Mesendoderm (in vitro differentiated cells): ENCODE results near the gene LOXL3.

Experiments used
- DNase-seq: peaks from one replicate; pipeline ENCODE4 v3.0.0; 2013
- H2AK5ac ChIP-seq: 2 replicates; pipeline ENCODE4 v1.6.1; 2013; ENCODE audit warnings: low read length, inconsistent platforms
- H2BK120ac ChIP-seq: 2 replicates; pipeline ENCODE4 v1.6.1; 2013; ENCODE audit warnings: low read depth, mild to moderate bottlenecking, low read length, moderate library complexity, mixed read lengths
- H2BK15ac ChIP-seq: replicated peaks from 2 replicates; pipeline ENCODE4 v1.6.1; 2013; ENCODE audit warnings: low read depth, mild to moderate bottlenecking, moderate library complexity
- H2BK5ac ChIP-seq: 2 replicates; pipeline ENCODE4 v1.6.1; 2013; ENCODE audit warnings: low read length, inconsistent platforms
- H3K18ac ChIP-seq: 2 replicates; pipeline ENCODE4 v1.6.1; 2013; ENCODE audit warnings: mild to moderate bottlenecking, low read length, mixed read lengths
- H3K23ac ChIP-seq: one replicate; pipeline ENCODE4 v1.6.1; 2013; ENCODE audit warnings: low read length
- H3K27ac ChIP-seq: 2 replicates; pipeline ENCODE4 v1.5.1; 2013; ENCODE audit warnings: low read depth, mild to moderate bottlenecking, inconsistent platforms, low read length, moderate library complexity
- H3K27me3 ChIP-seq: 2 replicates; pipeline ENCODE4 v1.6.1; 2013; ENCODE audit warnings: low read length, control low read depth, mild to moderate bottlenecking, inconsistent platforms; ENCODE audit not compliant: insufficient read depth, poor library complexity
- H3K36me3 ChIP-seq: 2 replicates; pipeline ENCODE4 v1.6.1; 2013; ENCODE audit warnings: low read length, inconsistent platforms; ENCODE audit not compliant: control insufficient read depth, insufficient read depth
- H3K4ac ChIP-seq: one replicate; pipeline ENCODE4 v1.6.1; 2013; ENCODE audit warnings: low read depth, mild to moderate bottlenecking, low read length, moderate library complexity
- H3K4me1 ChIP-seq: 2 replicates; pipeline ENCODE4 v1.6.1; 2013; ENCODE audit warnings: low read depth, low read length, inconsistent platforms; ENCODE audit not compliant: control insufficient read depth
- H3K4me2 ChIP-seq: 2 replicates; pipeline ENCODE4 v1.6.1; 2013; ENCODE audit warnings: low read length
- H3K4me3 ChIP-seq: 2 replicates; pipeline ENCODE4 v1.5.1; 2013; ENCODE audit warnings: mild to moderate bottlenecking, low read length
- H3K56ac ChIP-seq: one replicate; pipeline ENCODE4 v1.6.1; 2013; ENCODE audit warnings: low read length
- H3K79me1 ChIP-seq: 2 replicates; pipeline ENCODE4 v1.6.1; 2013; ENCODE audit warnings: low read length, inconsistent platforms
- H3K79me2 ChIP-seq: 2 replicates; pipeline ENCODE4 v1.6.1; 2013; ENCODE audit warnings: mild to moderate bottlenecking, low read length; ENCODE audit not compliant: control insufficient read depth, insufficient read depth
- H3K9ac ChIP-seq: 2 replicates; pipeline ENCODE4 v1.6.1; 2013; ENCODE audit warnings: low read length, inconsistent platforms
- H4K5ac ChIP-seq: one replicate; pipeline ENCODE4 v1.6.1; 2013; ENCODE audit warnings: low read length
- H4K8ac ChIP-seq: one replicate; pipeline ENCODE4 v1.6.1; 2013; ENCODE audit warnings: low read depth, mild to moderate bottlenecking, control low read depth, low read length, moderate library complexity
- WGBS: extraction: QIAGEN DNeasy Blood & Tissue Kit; methylation state at CpG from one replicate; pipeline ENCODE4 v1.1.7; 2013; ENCODE audit warnings: low lambda C conversion rate, missing lambda C conversion rate; ENCODE audit not compliant: insufficient coverage; ENCODE audit errors: extremely low coverage; 5-methylcytosine and 5-hydroxymethylcytosine counted together

LOXL3 gene

GRCh38 chr2:74504591-74504990 is 49.2 kb downstream of the LOXL3 start:
- H3K4me1 ChIP-seq, result peaks cover 6% of the 10 kb centered on the region
- H3K4me2 ChIP-seq, result no peak overlapping the region
- H3K79me1 ChIP-seq, result no peaks in the 10 kb centered on the region
- no peak overlapping the region for H2BK120ac ChIP-seq
- H2BK15ac ChIP-seq, result no peak overlapping the region
- H3K36me3 ChIP-seq, result no peaks in the 10 kb centered on the region
- no peak overlapping the region for H4K5ac ChIP-seq
- no peak overlapping the region for H3K27ac ChIP-seq
- no peak overlapping the region for H3K56ac ChIP-seq
- H3K27me3 ChIP-seq, result peaks cover 51% of the 10 kb centered on the region
- no CpG with 5 or more reads among the region's 3 CpGs for WGBS
- no peak overlapping the region for H2BK5ac ChIP-seq
- H2AK5ac ChIP-seq, result no peak overlapping the region
- H3K23ac ChIP-seq, result no peak overlapping the region
- H3K4ac ChIP-seq, result no peak overlapping the region
- no peak overlapping the region for H4K8ac ChIP-seq
- H3K79me2 ChIP-seq, result no peaks in the 10 kb centered on the region
- DNase-seq, result no peak
- H3K4me3 ChIP-seq, result no peak overlapping the region
- no peak overlapping the region for H3K18ac ChIP-seq
- H3K9ac ChIP-seq, result no peak overlapping the region

- no CpG with 5 or more reads among the region's 45 CpGs for WGBS
- peak overlapping the region; percentile 20 for H3K4me2 ChIP-seq
- no peak overlapping the region for H4K8ac ChIP-seq
- peak overlapping the region; percentile 14 for H3K4me3 ChIP-seq
- H3K9ac ChIP-seq, result peak overlapping the region; percentile 46
- H4K5ac ChIP-seq, result no peak overlapping the region
- no peak overlapping the region for H3K23ac ChIP-seq
- H3K79me1 ChIP-seq, result no peaks in the 10 kb centered on the region
- no peaks in the 10 kb centered on the region for H3K36me3 ChIP-seq
- no peak overlapping the region for H2BK120ac ChIP-seq
- peak overlapping the region; percentile 22 for H3K18ac ChIP-seq
- no peak overlapping the region for H2AK5ac ChIP-seq
- H2BK15ac ChIP-seq, result no peak overlapping the region
- no peak overlapping the region for H2BK5ac ChIP-seq
- H3K4ac ChIP-seq, result no peak overlapping the region
- H3K27ac ChIP-seq, result no peak overlapping the region
- H3K27me3 ChIP-seq, result peaks cover 56% of the 10 kb centered on the region
- H3K79me2 ChIP-seq, result no peaks in the 10 kb centered on the region
- DNase-seq, result no peak
- peaks cover 6% of the 10 kb centered on the region for H3K4me1 ChIP-seq
- H3K56ac ChIP-seq, result peak overlapping the region; percentile 81
Observed at GRCh38 chr2:74503506-74504475, 50.0 kb downstream of the LOXL3 start.

DNA sequence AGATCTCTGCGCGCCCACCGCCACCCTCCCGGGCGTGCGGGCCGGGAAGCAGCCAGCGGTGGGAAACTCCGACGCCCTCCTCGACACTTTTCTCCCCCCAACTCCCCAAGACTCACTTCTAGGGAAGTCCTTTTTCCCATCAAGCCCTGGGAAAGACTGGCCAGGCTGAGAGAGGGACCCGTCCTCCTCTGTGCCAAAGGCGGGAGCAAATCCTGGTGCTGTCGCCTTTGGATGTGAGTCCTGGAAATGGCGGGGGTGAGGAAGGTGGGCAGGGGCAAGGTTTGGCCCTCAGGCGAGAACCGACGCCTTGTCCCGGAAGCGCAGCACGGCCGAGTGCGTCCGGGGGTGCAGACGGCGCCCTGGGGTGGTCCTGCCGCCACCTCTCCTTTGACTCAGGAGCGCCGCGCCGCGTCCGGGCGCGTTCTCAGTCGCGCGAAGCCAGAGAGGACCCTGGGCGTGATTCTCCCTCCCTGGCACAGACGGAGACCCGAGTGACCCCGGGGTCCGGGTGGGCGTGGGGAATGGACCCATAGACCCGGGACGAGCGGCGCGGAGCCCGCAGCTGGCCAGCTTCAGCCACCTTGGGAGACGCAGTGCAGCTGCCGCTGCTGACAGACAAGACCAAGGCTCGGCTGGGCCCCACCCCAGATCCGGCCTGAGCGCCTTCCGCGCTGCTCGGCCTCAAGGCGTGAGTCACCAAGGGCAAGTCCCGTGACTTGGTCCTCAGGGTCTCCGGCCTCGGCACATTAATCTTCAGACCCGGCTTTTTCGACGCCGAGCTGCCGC is 50.8 kb downstream of the LOXL3 start:
- no CpG with 5 or more reads among the region's 67 CpGs for WGBS
- Histone ChIP-seq H3K27ac (no peak overlapping the region), H3K79me1 (no peaks in the 10 kb centered on the region), H2BK5ac (no peak overlapping the region), H3K79me2 (no peaks in the 10 kb centered on the region), H2BK15ac (no peak overlapping the region), H3K27me3 (peaks cover 63% of the 10 kb centered on the region), H4K8ac (no peak overlapping the region), H2BK120ac (no peak overlapping the region), H3K4me2 (peak overlapping the region; percentile 20), H3K56ac (peak overlapping the region; percentile 81), H3K36me3 (no peaks in the 10 kb centered on the region), H3K18ac (peak overlapping the region; percentile 22), H4K5ac (no peak overlapping the region), H3K4me1 (peaks cover 7% of the 10 kb centered on the region), H3K9ac (peak overlapping the region; percentile 46), H3K23ac (no peak overlapping the region), H3K4ac (no peak overlapping the region), H3K4me3 (peak overlapping the region; percentile 18), H2AK5ac (no peak overlapping the region)
- peak; percentile 78 for DNase-seq

GRCh38 chr2:74502147-74502719 is 51.5 kb downstream of the LOXL3 start:
- H3K4me3 ChIP-seq, result peak overlapping the region; percentile 18
- H3K18ac ChIP-seq, result no peak overlapping the region
- no CpG with 5 or more reads among the region's 32 CpGs for WGBS

DNA sequence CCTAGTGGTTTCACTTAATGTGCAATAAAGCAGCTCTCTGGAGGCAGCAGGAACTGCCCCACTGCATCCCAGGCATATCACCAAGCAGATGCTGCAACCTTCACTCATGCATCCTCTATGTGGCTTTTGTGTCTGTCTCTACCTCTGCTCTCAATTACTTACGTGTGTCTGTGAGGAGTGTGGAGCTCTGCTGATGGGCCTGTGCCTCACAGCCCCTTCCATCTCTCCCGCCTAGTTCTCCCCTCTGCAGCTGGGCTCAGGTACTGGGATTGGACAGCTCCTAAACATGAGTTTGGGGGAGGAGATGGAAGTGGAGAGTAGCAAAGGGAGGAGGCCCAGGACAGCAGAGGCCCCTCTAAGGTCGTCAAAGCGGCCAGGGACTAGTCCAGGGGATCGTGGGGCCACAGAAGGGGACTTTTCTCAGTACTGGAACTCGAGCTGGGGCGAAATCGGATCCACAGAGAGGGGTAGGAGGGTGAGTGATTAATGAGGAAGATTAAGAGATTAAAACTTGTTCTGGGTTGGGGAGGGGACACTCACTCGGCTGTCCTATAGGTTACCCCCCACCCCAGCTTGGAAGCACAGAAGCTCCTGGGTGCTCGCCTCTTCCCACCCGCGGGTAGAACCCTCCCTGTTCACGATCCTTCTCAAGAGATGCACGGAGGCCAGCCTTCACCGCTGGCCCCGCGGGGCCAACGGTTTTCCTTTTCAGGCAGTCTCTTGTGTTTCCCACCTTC is 52.2 kb downstream of the LOXL3 start:
- Histone ChIP-seq H3K27me3 (peaks cover 77% of the 10 kb centered on the region), H2BK5ac (no peak overlapping the region), H3K18ac (no peak overlapping the region), H3K4me1 (peaks cover 3% of the 10 kb centered on the region), H3K9ac (no peak overlapping the region), H4K8ac (no peak overlapping the region), H3K4me2 (no peak overlapping the region), H3K4ac (no peak overlapping the region), H2BK120ac (no peak overlapping the region), H2AK5ac (no peak overlapping the region), H4K5ac (no peak overlapping the region), H3K56ac (no peak overlapping the region), H3K79me2 (no peaks in the 10 kb centered on the region), H3K79me1 (no peaks in the 10 kb centered on the region), H2BK15ac (no peak overlapping the region), H3K4me3 (no peak overlapping the region), H3K27ac (no peak overlapping the region), H3K36me3 (no peaks in the 10 kb centered on the region), H3K23ac (no peak overlapping the region)
- WGBS, result no CpG with 5 or more reads among the region's 18 CpGs
- DNase-seq, result peak; percentile 57

More at GRCh38 chr2:74502147-74502719, 51.5 kb downstream of the LOXL3 start:
- Histone ChIP-seq H3K79me1 (no peaks in the 10 kb centered on the region), H2BK120ac (no peak overlapping the region), H3K27me3 (peaks cover 70% of the 10 kb centered on the region), H3K4ac (no peak overlapping the region), H2BK15ac (no peak overlapping the region), H4K5ac (no peak overlapping the region), H4K8ac (no peak overlapping the region), H2AK5ac (no peak overlapping the region), H3K27ac (no peak overlapping the region), H3K36me3 (no peaks in the 10 kb centered on the region), H3K4me1 (peaks cover 7% of the 10 kb centered on the region), H3K9ac (peak overlapping the region; percentile 46), H3K4me2 (peak overlapping the region; percentile 20), H3K56ac (peak overlapping the region; percentile 81), H3K79me2 (no peaks in the 10 kb centered on the region), H3K23ac (peak overlapping the region; percentile 48), H2BK5ac (no peak overlapping the region)
- DNase-seq, result no peak
